Stimulated activated CD8-positive, alpha-beta memory T cell treated with anti-CD3 and anti-CD28 coated beads, Interleukin-4, amount 100 ng/mL, for 24 hours (primary cell): ENCODE data around the gene PCDHA10.
"Not testable (repeated sequence)": the region's sequence is repeated elsewhere in the genome, so short reads cannot be mapped to it uniquely, and the experiment has no call there.

Experiments
- DNase-seq: peaks from one replicate; pipeline ENCODE4 v3.0.0-alpha.2; 2020; ENCODE audit warnings: low read depth

The PCDHA10 gene, protein sequence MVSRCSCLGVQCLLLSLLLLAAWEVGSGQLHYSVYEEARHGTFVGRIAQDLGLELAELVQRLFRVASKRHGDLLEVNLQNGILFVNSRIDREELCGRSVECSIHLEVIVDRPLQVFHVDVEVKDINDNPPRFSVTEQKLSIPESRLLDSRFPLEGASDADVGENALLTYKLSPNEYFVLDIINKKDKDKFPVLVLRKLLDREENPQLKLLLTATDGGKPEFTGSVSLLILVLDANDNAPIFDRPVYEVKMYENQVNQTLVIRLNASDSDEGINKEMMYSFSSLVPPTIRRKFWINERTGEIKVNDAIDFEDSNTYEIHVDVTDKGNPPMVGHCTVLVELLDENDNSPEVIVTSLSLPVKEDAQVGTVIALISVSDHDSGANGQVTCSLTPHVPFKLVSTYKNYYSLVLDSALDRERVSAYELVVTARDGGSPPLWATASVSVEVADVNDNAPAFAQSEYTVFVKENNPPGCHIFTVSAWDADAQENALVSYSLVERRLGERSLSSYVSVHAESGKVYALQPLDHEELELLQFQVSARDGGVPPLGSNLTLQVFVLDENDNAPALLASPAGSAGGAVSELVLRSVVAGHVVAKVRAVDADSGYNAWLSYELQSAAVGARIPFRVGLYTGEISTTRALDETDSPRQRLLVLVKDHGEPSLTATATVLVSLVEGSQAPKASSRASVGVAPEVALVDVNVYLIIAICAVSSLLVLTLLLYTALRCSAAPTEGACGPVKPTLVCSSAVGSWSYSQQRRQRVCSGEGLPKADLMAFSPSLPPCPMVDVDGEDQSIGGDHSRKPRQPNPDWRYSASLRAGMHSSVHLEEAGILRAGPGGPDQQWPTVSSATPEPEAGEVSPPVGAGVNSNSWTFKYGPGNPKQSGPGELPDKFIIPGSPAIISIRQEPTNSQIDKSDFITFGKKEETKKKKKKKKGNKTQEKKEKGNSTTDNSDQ

DNA sequence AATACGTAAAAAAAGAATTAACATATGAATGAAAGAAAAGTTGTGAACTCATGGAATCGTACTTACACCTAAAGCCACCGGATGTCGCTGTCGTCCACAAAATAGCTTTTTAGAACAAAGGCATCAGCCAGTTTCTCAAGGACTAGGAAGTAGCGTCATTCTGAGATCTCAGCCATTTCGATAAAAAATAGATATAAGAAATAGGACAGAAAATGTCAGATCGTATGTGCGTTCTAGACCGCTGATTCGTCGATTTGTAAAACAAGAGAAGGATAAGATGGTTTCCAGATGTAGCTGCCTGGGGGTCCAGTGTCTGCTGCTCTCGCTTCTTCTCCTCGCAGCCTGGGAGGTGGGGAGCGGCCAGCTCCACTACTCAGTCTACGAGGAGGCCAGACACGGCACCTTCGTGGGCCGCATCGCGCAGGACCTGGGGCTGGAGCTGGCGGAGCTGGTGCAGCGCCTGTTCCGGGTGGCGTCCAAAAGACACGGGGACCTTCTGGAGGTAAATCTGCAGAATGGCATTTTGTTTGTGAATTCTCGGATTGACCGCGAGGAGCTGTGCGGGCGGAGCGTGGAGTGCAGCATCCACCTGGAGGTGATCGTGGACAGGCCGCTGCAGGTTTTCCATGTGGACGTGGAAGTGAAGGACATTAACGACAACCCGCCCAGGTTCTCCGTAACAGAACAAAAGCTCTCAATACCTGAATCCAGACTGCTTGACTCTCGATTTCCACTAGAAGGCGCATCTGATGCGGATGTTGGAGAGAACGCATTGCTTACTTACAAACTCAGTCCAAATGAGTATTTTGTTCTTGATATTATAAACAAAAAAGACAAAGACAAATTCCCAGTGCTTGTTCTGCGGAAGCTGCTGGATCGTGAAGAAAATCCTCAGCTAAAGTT is at the start of gene PCDHA10:
TSS of gene PCDHA10 (plus strand) at position 126 of the 903 bp plus-strand sequence. CDS start at position 278, 152 bp downstream.
- DNase-seq = no peak

- no peak for DNase-seq
Measured at GRCh38 chr5:140806834-140807775, 48.6 kb upstream of the PCDHA10 start, which contains the start of gene PCDHA4. TSS of gene PCDHA4 (plus strand) at chr5:140807068.

- DNase-seq = not testable (repeated sequence)
Measured at GRCh38 chr5:140808241-140808888, 47.3 kb upstream of the PCDHA10 start.

GRCh38 chr5:140808889-140809291 is 46.8 kb upstream of the PCDHA10 start:
- no peak for DNase-seq

DNA sequence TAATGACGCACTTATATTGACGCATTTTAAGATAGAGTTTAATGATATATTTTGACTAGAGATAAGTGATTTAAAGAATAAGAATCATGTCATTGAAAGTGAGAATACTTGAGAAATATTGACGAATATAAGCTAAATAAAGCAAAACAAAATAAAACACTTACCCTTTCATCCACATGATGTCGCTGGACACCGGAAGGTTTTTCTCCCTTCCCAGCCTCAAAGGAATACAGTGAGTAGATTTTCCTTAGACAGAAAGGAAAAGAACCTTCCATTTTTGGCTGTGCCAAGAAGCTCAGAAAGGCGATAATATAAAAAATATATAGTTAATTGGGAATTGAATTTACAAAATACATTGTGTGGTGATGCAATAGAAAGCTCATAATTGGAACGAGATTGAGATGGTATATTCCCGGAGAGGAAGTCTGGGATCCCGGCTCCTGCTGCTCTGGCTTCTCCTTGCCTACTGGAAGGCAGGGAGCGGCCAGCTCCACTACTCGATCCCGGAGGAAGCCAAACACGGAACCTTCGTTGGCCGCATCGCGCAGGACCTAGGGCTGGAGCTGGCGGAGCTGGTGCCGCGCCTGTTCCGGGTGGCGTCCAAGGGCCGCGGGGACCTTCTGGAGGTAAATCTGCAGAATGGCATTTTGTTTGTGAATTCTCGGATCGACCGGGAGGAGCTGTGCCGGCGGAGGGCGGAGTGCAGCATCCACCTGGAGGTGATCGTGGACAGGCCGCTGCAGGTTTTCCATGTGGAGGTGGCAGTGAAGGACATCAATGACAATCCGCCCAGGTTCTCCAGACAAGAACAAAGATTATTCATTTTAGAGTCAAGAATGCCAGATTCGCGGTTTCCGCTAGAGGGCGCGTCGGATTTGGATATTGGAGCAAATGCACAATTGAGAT is 34.1 kb upstream of the PCDHA10 start, which contains the start of gene PCDHA5:
TSS of gene PCDHA5 (plus strand) at position 239 of the 906 bp plus-strand sequence.
- DNase-seq = no peak

GRCh38 chr5:140822281-140822629 is 33.4 kb upstream of the PCDHA10 start:
- DNase-seq = no peak

DNA sequence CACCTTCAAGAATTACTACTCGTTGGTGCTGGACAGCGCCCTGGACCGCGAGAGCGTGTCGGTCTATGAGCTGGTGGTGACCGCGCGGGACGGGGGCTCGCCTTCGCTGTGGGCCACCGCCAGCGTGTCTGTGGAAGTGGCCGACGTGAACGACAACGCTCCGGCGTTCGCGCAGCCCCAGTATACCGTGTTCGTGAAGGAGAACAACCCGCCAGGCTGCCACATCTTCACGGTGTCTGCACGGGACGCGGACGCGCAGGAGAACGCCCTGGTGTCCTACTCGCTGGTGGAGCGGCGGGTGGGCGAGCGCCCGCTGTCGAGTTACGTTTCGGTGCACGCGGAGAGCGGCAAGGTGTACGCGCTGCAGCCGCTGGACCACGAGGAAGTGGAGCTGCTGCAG is 32.7 kb upstream of the PCDHA10 start:
- not testable (repeated sequence) for DNase-seq

DNA sequence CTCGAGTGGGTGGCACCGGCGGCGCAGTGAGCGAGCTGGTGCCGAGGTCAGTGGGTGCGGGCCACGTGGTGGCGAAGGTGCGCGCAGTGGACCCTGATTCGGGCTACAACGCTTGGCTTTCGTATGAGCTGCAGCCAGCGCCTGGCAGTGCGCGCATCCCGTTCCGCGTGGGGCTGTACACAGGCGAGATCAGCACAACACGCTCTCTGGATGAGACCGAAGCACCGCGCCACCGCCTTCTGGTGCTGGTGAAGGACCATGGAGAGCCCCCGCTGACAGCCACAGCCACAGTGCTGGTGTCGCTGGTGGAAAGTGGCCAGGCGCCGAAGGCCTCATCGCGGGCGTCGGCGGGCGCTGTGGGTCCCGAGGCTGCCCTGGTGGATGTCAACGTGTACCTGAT is 32.2 kb upstream of the PCDHA10 start:
- DNase-seq = no peak

DNA sequence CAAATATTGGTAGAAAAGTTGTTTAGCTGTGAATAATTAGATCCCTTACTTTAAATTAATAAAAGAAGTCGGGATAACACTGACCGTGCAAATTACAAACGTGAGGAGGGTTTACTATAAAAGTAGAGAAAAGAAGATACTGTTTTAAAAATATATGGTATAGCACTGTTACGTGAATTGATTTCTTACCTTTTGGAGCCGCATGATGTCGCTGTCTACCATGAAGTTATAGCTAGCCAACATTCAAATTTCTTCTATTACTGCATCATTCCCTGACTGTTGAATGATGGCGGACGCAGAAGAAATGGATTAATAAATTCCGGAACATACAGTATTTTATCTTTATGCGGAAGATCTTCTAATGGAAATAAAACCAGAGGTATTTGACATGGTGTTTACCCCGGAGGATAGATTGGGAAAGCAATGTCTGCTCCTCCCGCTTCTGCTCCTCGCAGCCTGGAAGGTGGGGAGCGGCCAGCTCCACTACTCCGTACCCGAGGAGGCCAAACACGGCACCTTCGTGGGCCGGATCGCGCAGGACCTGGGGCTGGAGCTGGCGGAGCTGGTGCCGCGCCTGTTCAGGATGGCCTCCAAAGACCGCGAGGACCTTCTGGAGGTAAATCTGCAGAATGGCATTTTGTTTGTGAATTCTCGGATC is 27.9 kb upstream of the PCDHA10 start, which contains the start of gene PCDHA6:
TSS of gene PCDHA6 (plus strand) at position 257 of the 658 bp plus-strand sequence. CDS start at position 389, 132 bp downstream.
- DNase-seq = no peak

- no peak for DNase-seq
Measured at GRCh38 chr5:140828362-140828737, 27.3 kb upstream of the PCDHA10 start.

DNA sequence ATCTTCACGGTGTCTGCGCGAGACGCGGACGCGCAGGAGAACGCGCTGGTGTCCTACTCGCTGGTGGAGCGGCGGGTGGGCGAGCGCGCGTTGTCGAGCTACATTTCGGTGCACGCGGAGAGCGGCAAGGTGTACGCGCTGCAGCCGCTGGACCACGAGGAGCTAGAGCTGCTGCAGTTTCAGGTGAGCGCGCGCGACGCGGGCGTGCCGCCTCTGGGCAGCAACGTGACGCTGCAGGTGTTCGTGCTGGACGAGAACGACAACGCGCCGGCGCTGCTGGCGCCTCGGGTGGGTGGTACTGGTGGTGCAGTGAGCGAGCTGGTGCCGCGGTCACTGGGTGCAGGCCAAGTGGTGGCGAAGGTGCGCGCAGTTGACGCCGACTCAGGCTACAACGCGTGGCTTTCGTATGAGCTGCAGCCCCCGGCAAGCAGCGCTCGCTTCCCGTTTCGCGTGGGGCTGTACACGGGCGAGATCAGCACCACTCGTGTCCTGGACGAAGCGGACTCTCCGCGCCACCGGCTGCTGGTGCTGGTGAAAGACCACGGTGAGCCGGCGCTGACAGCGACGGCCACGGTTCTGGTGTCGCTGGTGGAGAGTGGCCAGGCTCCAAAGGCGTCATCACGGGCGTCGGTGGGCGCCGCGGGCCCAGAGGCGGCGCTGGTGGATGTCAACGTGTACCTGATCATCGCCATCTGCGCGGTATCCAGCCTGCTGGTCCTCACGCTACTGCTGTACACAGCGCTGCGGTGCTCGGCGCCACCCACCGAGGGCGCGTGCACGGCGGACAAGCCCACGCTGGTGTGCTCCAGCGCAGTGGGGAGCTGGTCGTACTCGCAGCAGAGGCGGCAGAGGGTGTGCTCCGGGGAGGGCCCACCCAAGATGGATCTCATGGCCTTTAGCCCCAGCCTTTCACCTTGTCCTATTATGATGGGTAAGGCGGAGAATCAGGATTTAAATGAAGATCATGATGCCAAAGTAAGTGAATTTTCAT is 25.9 kb upstream of the PCDHA10 start:
- not testable (repeated sequence) for DNase-seq

- DNase-seq = no peak
Measured at GRCh38 chr5:140833993-140834392, 21.7 kb upstream of the PCDHA10 start, which contains the start of gene PCDHA7. TSS of gene PCDHA7 (plus strand) at chr5:140834269. CDS start at chr5:140834384, 115 bp downstream.

DNA sequence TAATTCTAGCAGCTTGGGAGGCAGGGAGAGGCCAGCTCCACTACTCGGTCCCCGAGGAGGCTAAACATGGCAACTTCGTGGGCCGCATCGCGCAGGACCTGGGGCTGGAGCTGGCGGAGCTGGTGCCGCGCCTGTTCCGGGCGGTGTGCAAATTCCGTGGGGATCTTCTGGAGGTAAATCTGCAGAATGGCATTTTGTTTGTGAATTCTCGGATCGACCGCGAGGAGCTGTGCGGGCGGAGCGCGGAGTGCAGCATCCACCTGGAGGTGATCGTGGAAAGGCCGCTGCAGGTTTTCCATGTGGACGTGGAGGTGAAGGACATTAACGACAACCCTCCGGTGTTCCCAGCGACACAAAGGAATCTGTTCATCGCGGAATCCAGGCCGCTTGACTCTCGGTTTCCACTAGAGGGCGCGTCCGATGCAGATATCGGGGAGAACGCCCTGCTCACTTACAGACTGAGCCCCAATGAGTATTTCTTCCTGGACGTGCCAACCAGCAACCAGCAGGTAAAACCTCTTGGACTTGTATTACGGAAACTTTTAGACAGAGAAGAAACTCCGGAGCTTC is 21.2 kb upstream of the PCDHA10 start:
- DNase-seq = not testable (repeated sequence)

- DNase-seq = no peak
Measured at GRCh38 chr5:140835622-140836510, 19.8 kb upstream of the PCDHA10 start.
